HCT116 (cell line): ENCODE measurements around the gene SGTB. TPM values are rescaled to one million over a fixed set of nuclear protein-coding genes. Genes with fewer than 3 reads are reported as not detected.

Experiments used
- ATAC-seq: fragments of 200-7000 bp; cut with Tn5 transposase; 2 replicates; pipeline ENCODE4 v1.9.1; 2020; ENCODE audit warnings: mild to moderate bottlenecking, moderate library complexity
- BruUV-seq: library from RNA; stranded (reverse); fragments of 400-500 nt; replicated peaks from 2 replicates; lab custom pipeline; 2021; lab: Mats Ljungman, UMichigan
- CTCF ChIA-PET: fragments of 300-600 bp; sonication (Branson Sonifier 250); formaldehyde crosslinking; loops from one replicate; lab custom pipeline; 2021; ENCODE audit warnings: antibody characterized with exemption; lab: Charles Lee
- POLR2A ChIA-PET: fragments of 300-600, 350-600 bp; sonication (Branson Sonifier 250); formaldehyde crosslinking; loops from one replicate; lab custom pipeline; 2021; ENCODE audit warnings: antibody characterized with exemption; lab: Charles Lee
- RAD21 ChIA-PET, 2 experiments: fragments of 300-600 bp; sonication (Branson Sonifier 250); formaldehyde crosslinking; loops; one replicate each; lab custom pipeline; 2023; ENCODE audit warnings: low total read pairs in 2 of 2; ENCODE audit not compliant: uncharacterized antibody in 2 of 2, unreplicated experiment in 2 of 2, low non-redundant PET in 1 of 2; lab: Charles Lee
- DNase-seq: peaks from one replicate; pipeline ENCODE4 v3.0.0-alpha.2; 2010; ENCODE audit warnings: low read depth, low spot score
- H2AFZ ChIP-seq: fragments of 200-600 bp; shearing (Covaris generic), sonication (generic); 2 replicates; pipeline ENCODE4 v1.6.1; 2017; ENCODE audit warnings: low read depth, mixed run types, mixed read lengths, antibody characterized with exemption, low read length; ENCODE audit not compliant: poor library complexity, severe bottlenecking
- H3K27ac ChIP-seq: 2 replicates; pipeline ENCODE4 v1.5.1; 2012; ENCODE audit warnings: low read depth, low read length
- H3K27me3 ChIP-seq: fragments of 200-600 bp; sonication (generic); 2 replicates; pipeline ENCODE4 v1.6.1; 2016; ENCODE audit warnings: mixed run types, low read length, mixed read lengths; ENCODE audit not compliant: insufficient read depth
- H3K36me3 ChIP-seq, 2 experiments: fragments of 200-500 bp in 1 of 2; fragments of 200-600 bp in 1 of 2; sonication (Bioruptor generic) in 1 of 2; sonication (generic) in 1 of 2; 2 replicates each; pipeline versions ENCODE4 v1.5.1 to v1.6.1; 2014 to 2016; ENCODE audit warnings: low read length in 2 of 2, inconsistent platforms in 1 of 2, mixed read lengths in 1 of 2, mixed run types in 1 of 2; ENCODE audit not compliant: insufficient read depth in 2 of 2, control insufficient read depth in 1 of 2
- H3K4me1 ChIP-seq, 2 experiments: fragments of 200-600 bp in 1 of 2; sonication (generic) in 1 of 2; 2 replicates each; pipeline versions ENCODE4 v1.5.1 to v1.6.1; 2012 to 2017; ENCODE audit warnings: low read length in 2 of 2, inconsistent platforms in 1 of 2, mild to moderate bottlenecking in 1 of 2, mixed read lengths in 1 of 2, mixed run types in 1 of 2, moderate library complexity in 1 of 2; ENCODE audit not compliant: insufficient read depth in 2 of 2, control insufficient read depth in 1 of 2
- H3K4me2 ChIP-seq: fragments of 200-600 bp; sonication (generic); 2 replicates; pipeline ENCODE4 v1.6.1; 2017; ENCODE audit warnings: mixed run types, low read length, mixed read lengths
- H3K4me3 ChIP-seq, 2 experiments: fragments of 200-600 bp in 1 of 2; sonication (generic) in 1 of 2; replicated peaks in 1 of 2; 2 replicates each; pipeline ENCODE4 v1.5.1; 2011 to 2016; ENCODE audit warnings: low read length in 2 of 2, control low read depth in 1 of 2, low read depth in 1 of 2, mild to moderate bottlenecking in 1 of 2, mixed read lengths in 1 of 2, mixed run types in 1 of 2
- H3K79me2 ChIP-seq: fragments of 200-600 bp; sonication (generic); 2 replicates; pipeline ENCODE4 v1.6.1; 2017; ENCODE audit warnings: mild to moderate bottlenecking, mixed run types, low read length, moderate library complexity, mixed read lengths; ENCODE audit not compliant: insufficient read depth
- H3K9ac ChIP-seq: fragments of 200-600 bp; sonication (generic); 2 replicates; pipeline ENCODE4 v1.6.1; 2016; ENCODE audit warnings: low read length, mixed read lengths
- H3K9me2 ChIP-seq: fragments of 200-600 bp; sonication (generic), shearing (Covaris generic); 2 replicates; pipeline ENCODE4 v1.6.1; 2017; ENCODE audit warnings: mixed run types, mild to moderate bottlenecking, moderate library complexity; ENCODE audit not compliant: insufficient read depth
- H3K9me3 ChIP-seq, 2 experiments: fragments of 200-500 bp in 1 of 2; fragments of 200-600 bp in 1 of 2; sonication (Bioruptor generic) in 1 of 2; sonication (generic) in 1 of 2; 2 replicates each; pipeline ENCODE4 v1.6.1; 2014 to 2017; ENCODE audit warnings: low read length in 2 of 2, mixed read lengths in 2 of 2, inconsistent platforms in 1 of 2, low read depth in 1 of 2, mild to moderate bottlenecking in 1 of 2, mixed run types in 1 of 2, moderate library complexity in 1 of 2; ENCODE audit not compliant: control insufficient read depth in 1 of 2, insufficient read depth in 1 of 2
- H4K20me1 ChIP-seq: fragments of 200-600 bp; sonication (generic), shearing (Covaris generic); 2 replicates; pipeline ENCODE4 v1.6.1; 2017; ENCODE audit warnings: mixed run types, mild to moderate bottlenecking, moderate library complexity; ENCODE audit not compliant: insufficient read depth
- ATF3 ChIP-seq: IDR thresholded peaks from 2 replicates; pipeline ENCODE4 v1.6.1; 2012
- CBX3 ChIP-seq: IDR thresholded peaks from 2 replicates; pipeline ENCODE4 v1.6.1; 2012; ENCODE audit warnings: low read depth
- CTCF ChIP-seq, 3 experiments: fragments of 200-600 bp in 1 of 3; sonication (generic) in 1 of 3; IDR thresholded peaks in 2 of 3; conservative IDR thresholded peaks in 1 of 3; 2 replicates each; pipeline ENCODE4 v1.5.1; 2012 to 2017; ENCODE audit warnings: low read depth in 2 of 3, low read length in 2 of 3, antibody characterized with exemption in 1 of 3, borderline replicate concordance in 1 of 3, control low read depth in 1 of 3, mild to moderate bottlenecking in 1 of 3, mixed read lengths in 1 of 3, mixed run types in 1 of 3, moderate library complexity in 1 of 3; ENCODE audit not compliant: insufficient read depth in 1 of 3
- EGR1 ChIP-seq: IDR thresholded peaks from 2 replicates; pipeline ENCODE4 v1.6.1; 2012; ENCODE audit warnings: low read depth
- EZH2 ChIP-seq: fragments of 200-600 bp; sonication (generic); IDR thresholded peaks from 2 replicates; pipeline ENCODE4 v1.6.1; 2017; ENCODE audit warnings: antibody characterized with exemption, mixed run types
- EZH2phosphoT487 ChIP-seq: fragments of 200-600 bp; IDR thresholded peaks from 2 replicates; pipeline ENCODE4 v1.6.1; 2018; ENCODE audit warnings: antibody characterized with exemption, borderline replicate concordance
- FOSL1 ChIP-seq: IDR thresholded peaks from 2 replicates; pipeline ENCODE4 v1.6.1; 2012; ENCODE audit warnings: low read depth
- MAX ChIP-seq: IDR thresholded peaks from 2 replicates; pipeline ENCODE4 v1.6.1; 2012
- POLR2A ChIP-seq: IDR thresholded peaks from 2 replicates; pipeline ENCODE4 v1.7.0; 2011; ENCODE audit warnings: borderline replicate concordance; ENCODE audit not compliant: insufficient read depth, insufficient read length; ENCODE audit errors: extremely low read depth
- POLR2AphosphoS5 ChIP-seq: IDR thresholded peaks from 2 replicates; pipeline ENCODE4 v1.6.1; 2011; ENCODE audit warnings: mild to moderate bottlenecking, low read depth, low read length, moderate library complexity
- REST ChIP-seq: IDR thresholded peaks from 2 replicates; pipeline ENCODE4 v1.6.1; 2012; ENCODE audit warnings: low read depth
- SIN3A ChIP-seq: IDR thresholded peaks from 2 replicates; pipeline ENCODE4 v1.6.1; 2012; ENCODE audit warnings: low read depth
- SRF ChIP-seq: IDR thresholded peaks from 2 replicates; pipeline ENCODE4 v1.6.1; 2012; ENCODE audit warnings: low read depth
- ZBTB33 ChIP-seq: IDR thresholded peaks from 2 replicates; pipeline ENCODE4 v1.6.1; 2011; ENCODE audit warnings: mild to moderate bottlenecking, low read length, moderate library complexity; ENCODE audit not compliant: insufficient replicate concordance; ENCODE audit errors: extremely low read depth
- ZFX ChIP-seq: fragments of 450-650 bp; IDR thresholded peaks from 2 replicates; pipeline ENCODE4 v1.6.1; 2017
- intact Hi-C: fragments of 100-400 bp; cut with micrococcal nuclease; formaldehyde crosslinking; loops from 2 replicates; pipeline ENCODE4 v1.10.0; 2022
- total RNA-seq: library from RNA; stranded (reverse); gene quantifications from one replicate; pipeline ENCODE4 v1.2.1, GENCODE V29; 2021; ENCODE audit not compliant: unreplicated experiment

Gene SGTB
- total RNA-seq, 1 experiment from 2014 or later: 12.6 TPM

GRCh38 chr5:65624025-65624570 lies 97.8 kb downstream of the SGTB start, which contains the start of gene TRIM23 (continued):
- TF ChIP-seq CTCF (IDR thresholded peaks at IDR 0.05 in 2 of 3, conservative IDR thresholded peaks at IDR 0.05 in 1 of 3; ENCODE audit: borderline replicate concordance in 1 of 3, insufficient read depth in 1 of 3, low read depth in 2 of 3, low read length in 2 of 3) (no peak), EGR1 (no peak; the same call in 1 of the 2 replicates), SRF (no peak), ATF3 (no peak)

- Histone ChIP-seq H3K9ac (peak overlapping the region; percentile 78), H3K36me3 (no peaks in the 10 kb centered on the region), H3K27me3 (no peaks in the 10 kb centered on the region), H3K79me2 (peaks cover 52% of the 10 kb centered on the region), H3K4me3 (peak overlapping the region; percentile 78 to 79), H4K20me1 (peaks cover 3% of the 10 kb centered on the region; the same call in 1 of the 2 replicates), H3K4me1 (peaks cover 2 to 17% of the 10 kb centered on the region in 2 experiments; a peak in 2 of 4 replicates), H3K9me2 (no peaks in the 10 kb centered on the region), H3K9me3 (no peaks in the 10 kb centered on the region), H2AFZ (no peak overlapping the region), H3K27ac (no peak overlapping the region), H3K4me2 (peak overlapping the region; percentile 83)
- CTCF ChIA-PET: no interaction called here
- no peak for DNase-seq
- intact Hi-C loops: no loop called here
- TF ChIP-seq EZH2 (no peak), ZFX (no peak), ATF3 (no peak), EGR1 (no peak), SRF (no peak), REST (no peak), EZH2phosphoT487 (no peak), POLR2A (no peak), FOSL1 (no peak), ZBTB33 (no peak), SIN3A (no peak), CBX3 (no peak), POLR2AphosphoS5 (no peak), MAX (no peak)
- no peak for ATAC-seq
- no TSS peak for BruUV-seq
- RAD21 ChIA-PET: no interaction called here
- POLR2A ChIA-PET: no interaction called here
Measured at GRCh38 chr5:65623482-65623881, 98.4 kb downstream of the SGTB start.
